Measurements from ENCODE around the gene PBX3.

Gene PBX3

GRCh38 chr9:125826850-125827249 lies 79.7 kb downstream of the PBX3 start:
- no peak for DNase-seq

DNA sequence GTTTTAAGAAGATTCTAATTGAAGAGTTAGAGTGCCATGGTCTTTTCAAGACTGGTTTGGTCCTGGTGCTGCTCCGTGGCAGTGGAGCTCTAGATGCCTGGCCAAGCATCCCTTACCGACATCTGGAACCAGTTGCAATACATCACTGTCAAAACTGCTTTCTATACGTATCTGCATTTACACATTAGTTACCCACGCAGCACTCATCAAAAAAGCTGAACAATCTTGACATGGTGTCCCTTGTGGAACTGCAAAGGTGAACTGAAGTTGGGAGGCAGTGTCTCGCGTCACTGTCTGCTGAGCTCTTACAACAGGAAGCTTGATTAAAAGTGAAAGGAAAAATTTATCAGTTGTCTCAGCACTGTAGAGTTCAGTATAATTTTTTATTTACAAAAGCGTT lies 82.6 kb downstream of the PBX3 start:
- no peak for DNase-seq

DNA sequence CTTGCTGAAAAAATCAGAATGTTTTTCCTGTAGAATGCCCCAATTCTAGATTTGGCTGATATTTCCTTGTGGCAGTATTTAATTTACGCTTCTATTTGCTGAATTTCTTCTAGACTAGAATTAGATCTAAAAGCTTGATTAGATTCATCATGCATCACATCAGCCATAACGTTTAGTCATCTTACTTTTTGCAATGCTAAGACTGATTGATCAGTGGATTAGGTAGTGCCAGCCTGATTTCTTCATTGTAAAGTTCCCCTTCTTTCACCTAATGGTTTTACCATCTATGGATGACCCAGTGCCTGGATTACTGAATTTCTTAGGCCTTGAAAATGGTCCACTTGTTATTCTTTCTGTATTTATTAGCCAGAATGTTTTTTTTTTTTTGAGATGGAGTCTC lies 83.9 kb downstream of the PBX3 start:
- DNase-seq = no peak

GRCh38 chr9:125831616-125832015 lies 84.4 kb downstream of the PBX3 start:
- DNase-seq = no peak

DNA sequence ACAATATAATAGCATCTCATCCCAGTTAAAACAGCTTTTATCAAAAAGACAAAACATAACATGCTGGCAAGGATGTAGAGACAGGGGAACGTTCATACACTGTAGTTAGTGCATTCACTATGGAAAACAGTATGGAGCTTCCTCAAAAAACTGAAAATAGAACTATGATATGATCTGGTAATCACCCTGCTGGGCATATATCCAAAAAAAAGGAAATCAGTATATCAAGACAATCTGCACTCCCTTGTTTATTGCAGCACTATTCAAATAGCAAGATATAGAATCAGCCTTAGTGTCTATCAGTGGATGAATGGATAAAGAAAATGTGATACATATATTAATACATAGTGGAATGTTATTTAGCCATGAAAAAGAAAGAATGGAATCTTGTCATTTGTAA lies 88.5 kb downstream of the PBX3 start:
- no peak for DNase-seq

GRCh38 chr9:125839317-125839716 lies 92.1 kb downstream of the PBX3 start:
- DNase-seq = no peak

DNA sequence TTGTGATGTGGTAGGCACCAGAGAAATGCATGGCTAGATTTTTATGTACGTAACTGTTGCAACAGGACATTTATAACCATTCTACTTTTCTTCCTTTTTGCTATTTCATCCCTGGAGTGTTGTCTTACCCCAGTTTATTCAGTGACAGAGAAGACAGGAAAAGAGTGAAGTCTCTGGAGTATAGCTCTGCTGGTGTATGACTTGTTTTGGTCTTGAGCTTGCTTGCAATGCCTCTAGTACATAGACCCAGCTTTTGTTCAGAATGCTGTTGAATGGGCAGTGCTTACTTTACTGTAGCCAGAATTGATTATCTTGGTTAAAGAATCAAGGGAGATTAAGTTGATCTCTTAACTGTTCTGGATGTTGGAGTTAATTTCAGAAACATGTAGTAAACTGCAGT lies 94.3 kb downstream of the PBX3 start:
- DNase-seq = no peak

DNA sequence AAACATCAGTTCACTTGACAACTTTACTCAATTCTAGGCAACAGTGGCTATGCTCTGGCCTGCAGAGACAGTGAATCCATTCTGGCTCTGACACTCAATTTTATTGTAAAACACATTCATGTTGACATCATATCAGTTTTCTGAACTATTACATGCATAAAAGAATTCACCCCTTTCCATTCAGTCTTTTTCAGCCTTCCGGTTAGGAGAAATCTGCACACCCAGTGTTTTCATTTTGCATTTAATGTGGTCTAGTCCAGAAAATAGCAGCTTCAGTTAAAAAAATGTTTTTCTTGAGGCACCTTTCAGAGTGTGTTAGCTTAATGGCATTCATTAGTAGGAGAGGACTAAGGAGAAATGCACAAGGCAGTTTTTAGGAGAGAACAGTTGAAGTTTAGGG lies 95.1 kb downstream of the PBX3 start:
- no peak for DNase-seq

DNA sequence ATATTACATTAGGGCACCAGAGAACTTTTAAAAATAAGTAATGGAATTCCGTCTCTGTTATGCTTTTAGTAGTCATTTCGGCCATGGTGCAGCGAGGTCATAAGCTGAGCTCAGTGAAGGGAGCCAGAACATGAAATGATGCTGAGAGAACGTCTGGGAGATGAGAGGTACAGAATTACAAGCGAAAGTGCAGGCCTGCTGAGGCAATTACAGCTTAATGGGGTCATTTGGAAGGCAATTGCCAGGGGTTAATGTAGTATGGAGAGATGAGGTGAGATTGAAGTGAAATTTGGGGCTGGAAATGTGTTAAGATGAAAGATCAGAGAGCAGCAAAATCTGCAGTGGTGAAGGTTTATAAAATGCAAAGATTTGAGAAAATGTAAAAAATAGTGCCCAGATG lies 96.5 kb downstream of the PBX3 start:
- DNase-seq = no peak

DNA sequence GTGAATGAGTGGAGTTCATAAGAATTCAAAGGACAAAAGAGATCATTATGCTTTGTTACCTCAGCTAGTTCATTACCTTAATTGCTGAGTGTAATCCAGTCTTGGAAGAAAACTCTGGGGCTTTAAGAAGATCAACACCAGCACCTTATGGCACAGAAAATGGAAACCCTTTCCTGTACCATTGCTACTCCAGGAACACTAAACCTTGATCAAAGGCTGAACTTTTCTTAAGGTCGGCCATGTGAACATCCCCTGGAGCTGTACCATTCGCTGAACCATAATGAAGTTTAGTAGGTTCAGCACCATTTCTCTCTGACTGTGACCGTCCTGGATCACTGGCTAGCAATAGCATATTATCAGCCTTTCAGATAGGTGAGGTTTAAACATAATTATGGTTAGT lies 97.4 kb downstream of the PBX3 start:
- no peak for DNase-seq

GRCh38 chr9:125845271-125845808 lies 98.2 kb downstream of the PBX3 start:
- DNase-seq = no peak

DNA sequence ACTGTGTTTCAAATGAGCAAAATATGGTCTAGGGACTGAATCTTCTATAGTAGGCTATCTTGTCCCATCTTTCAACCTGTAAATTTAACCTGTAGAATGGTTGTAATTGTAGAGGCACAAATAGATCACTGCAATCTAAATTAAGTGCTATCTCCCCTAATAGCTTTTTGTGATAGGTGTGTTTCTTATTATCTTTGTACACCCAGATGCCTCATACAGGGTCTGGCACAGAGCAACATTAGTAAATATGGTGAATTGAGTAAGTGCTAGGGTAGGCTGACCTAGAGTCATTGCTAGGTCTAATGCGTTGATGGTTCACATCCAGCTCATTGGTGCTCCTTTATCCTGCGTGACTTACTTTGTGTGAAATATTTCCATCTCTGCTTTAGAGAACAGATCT lies 100.6 kb downstream of the PBX3 start:
- no peak for DNase-seq

DNA sequence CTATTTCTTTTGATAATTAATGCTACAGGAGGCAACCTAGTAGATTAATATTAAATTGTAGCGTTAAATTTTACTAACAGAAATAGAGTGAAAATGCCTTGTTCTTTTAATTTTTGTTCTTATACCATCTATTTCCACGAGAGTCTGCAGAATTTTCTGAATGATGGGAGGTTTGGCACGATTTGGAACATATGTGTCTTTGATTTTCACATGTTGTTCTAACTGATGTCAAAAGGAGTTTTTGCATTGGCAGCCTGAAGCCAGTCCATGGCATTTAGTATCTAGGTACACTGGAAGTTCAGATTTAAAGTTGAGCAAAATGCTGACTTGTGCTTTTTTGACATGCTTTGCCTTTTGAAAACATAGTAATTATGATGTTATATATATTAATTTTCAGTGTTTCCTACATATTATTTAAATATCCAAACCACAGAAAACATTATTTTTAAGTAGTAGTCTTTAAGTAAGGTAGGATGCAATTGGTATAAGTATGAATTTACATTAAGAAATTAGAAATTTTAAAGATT lies 103.0 kb downstream of the PBX3 start:
- DNase-seq = no peak

- no peak for DNase-seq
Observed at GRCh38 chr9:125850763-125851162, 103.6 kb downstream of the PBX3 start.

DNA sequence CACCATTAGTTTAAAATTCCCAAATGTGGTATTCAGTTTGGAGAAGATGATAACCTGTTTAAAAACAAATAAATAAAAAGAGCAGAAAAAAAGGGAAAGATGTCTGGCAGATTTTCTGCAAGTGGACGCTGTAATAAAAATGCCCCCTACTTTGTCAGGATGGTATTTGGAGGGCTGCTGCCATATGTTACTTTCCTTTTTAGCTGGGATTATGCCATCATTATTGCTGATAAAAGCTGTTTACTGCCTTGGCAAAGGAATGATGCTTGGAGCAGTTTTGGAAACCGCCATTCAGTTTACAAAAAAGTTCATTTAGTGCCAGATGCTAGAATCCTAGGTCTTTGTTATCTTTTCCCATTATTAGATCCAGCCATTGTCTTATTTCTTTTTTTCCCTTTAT lies 104.8 kb downstream of the PBX3 start:
- DNase-seq = no peak

DNA sequence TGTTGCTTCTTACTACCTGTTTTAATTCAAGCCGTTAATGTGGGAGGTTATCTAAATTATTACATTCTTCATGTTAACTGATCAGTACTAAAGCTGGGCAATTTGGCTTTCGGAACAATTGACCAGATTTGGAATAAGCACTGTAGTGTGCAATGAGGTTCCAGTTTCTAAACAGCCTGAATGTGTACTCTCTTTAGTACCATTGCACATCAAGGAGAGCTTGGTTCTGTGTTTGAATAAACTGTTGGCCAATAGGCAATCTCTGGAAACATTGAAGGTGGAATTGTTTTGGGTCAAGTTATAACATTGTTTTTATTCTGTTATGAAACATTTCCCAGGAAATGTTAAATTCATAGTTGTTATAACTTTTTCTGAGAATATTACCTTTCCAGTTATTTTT lies 105.2 kb downstream of the PBX3 start:
- no peak for DNase-seq

DNA sequence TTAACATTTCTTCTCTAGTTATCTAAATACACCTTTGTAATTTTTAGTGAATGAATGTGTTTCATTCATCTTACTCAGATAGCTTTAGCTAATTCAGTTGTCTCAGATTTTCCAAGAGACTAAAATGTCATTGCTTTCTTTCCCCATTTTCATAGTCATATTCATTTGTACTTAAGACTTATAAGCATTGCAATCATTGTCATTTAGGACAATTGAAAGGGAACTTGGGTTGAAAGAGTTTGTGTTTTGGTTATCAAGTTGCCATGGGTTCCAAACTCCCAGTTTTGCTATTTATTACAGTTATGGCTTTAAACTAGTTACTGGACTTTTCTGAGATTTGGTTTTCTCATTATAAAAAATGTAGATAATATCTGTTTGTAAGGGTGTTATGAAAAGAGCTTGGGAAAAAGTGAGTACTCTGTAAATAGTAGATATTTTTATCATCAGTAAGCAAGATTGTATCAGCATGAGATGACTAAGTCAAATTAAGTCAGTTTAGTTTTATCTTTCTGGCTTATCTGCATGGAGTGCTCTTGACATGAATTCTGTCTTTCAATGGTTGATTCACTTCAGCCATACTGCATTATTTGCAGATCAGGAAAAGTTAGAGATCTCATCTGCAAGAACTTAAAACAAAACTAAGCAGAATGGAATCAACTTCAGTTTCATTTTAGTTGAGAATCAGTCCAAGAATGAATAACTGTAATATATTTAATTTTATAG lies 107.5 kb downstream of the PBX3 start:
- DNase-seq = no peak

DNA sequence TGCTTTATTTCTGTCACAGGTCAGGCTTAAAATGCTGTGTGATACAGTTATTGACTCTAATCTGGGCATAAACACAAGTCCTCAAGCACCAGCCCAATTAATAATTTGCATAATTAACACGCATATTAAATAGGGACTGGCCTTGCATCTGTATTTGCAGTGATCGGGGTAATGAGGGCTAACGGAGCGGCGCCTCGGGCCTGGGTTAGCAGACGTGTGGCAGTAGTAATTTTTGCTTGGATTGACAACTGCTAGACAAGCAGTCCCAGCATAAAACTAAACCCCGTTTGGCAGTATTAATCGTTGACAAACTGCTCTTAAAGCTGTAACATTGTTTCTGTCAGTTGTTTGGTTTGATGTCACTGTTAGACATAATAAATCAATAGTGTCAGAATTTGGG lies 109.2 kb downstream of the PBX3 start:
- DNase-seq = no peak

DNA sequence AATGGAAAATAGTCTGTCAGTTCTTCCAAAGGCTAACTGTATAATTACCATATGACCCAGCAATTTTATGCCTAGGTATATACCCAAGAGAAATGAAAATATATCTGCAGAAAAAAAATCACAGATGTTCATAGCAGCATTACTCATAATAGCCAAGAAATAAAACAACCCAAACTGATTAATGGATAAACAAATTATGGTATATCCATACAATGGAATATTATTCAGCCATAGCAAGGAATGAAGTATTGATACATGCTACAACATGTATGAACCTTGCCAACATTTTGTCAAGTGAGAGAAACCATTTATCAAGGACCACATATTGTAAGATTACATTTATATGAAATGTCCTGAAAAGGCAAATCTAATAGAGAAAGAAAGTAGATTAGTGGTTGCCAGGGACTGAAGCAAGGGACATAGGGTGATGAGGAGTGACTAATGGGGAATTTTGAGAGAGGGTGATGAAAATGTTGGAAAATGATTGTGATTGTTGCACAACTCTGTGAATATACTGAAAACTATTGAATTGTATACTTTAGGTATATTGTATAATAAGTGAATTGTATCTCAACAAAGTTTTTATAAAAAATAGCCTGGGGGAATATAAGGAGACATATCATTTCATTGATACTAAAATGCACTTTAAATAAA lies 114.4 kb downstream of the PBX3 start:
- no peak for DNase-seq

DNA sequence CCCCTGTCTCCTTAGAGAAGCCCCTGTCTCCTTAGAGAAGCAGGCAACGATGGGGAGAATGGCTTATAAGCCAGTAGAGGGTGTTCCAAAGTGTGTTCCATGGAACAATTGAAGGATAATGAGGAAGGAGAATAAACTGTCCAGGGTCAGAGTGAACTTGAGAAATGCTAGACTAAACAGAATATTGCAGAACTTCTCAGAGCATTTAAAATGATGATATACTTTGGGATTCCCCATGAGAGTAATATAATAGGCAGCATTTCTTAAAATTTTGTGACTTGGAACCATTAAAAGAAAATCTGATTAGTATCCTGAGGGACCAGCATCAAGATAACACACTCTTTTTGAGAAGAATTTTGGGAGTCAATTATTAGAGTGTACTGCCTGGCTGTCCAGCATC lies 116.8 kb downstream of the PBX3 start:
- no peak for DNase-seq

DNA sequence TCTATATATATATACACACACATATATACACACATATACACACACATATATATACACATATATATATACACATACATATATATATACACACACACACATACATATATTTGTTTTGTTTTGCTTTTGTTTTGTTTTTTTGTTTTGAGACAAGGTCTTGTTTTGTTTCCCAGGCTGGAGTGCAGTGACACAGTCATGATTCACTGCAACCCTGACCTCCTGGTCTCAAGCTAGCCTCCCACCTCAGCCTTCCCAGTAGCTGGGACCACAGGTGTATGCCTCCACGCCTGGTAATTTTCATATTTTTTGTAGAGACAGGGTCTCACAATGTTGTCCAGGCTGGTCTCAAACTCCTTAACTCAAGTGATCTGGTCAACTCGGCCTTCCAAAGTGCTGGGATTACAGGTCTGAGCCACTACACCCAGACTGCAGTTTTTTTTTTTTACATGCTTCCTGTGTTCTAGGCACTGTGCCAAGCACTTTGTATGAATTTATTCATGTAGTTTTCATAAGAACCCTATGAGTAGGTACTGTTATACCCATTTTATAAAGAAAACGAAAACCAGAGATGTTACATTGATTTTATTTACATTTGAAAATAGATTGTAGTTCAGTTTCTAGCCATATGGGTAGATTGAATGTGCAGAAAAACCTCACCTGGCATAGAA lies 120.7 kb downstream of the PBX3 start:
- no peak for DNase-seq

GRCh38 chr9:125878164-125878631 lies 131.0 kb downstream of the PBX3 start:
- no peak for DNase-seq

- no peak for DNase-seq
Observed at GRCh38 chr9:125881042-125881441, 133.9 kb downstream of the PBX3 start.

Measured in SHP77 (cell line).